HG03354 (cell line): ENCODE data around the gene MTA3.
"Not testable (repeated sequence)": the region's sequence is repeated elsewhere in the genome, so short reads cannot be mapped to it uniquely, and the experiment has no call there.

Experiments
- ATAC-seq: cut with Tn5 transposase; IDR thresholded peaks from one replicate; pipeline ENCODE4 v1.9.1; 2021; ENCODE audit warnings: mild to moderate bottlenecking; ENCODE audit not compliant: unreplicated experiment, poor library complexity, severe bottlenecking

The MTA3 gene

DNA sequence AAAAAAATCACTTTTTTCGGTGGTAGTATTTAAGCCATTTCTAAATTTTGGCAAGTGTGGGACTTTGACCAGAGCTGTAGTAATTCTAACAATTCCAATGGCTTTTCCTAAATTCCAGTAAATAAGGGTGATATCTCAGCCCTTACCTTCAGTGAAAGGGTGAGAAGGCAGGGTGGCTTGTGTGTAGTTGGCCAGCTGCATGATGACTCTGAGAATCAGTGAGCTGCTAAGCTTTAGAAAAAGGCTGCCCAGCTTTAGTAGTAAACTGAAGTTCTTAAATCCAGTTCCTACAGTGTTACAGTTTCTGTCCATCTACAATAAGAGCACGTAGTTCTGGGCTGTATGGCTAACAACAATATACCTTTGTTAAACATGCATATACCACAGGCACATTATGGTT, 153.5 kb downstream of the MTA3 start:
- ATAC-seq: no peak

GRCh38 chr2:42722320-42723190, 154.1 kb downstream of the MTA3 start:
- ATAC-seq: peak; percentile 97

GRCh38 chr2:42723465-42723864, 155.0 kb downstream of the MTA3 start:
- no peak for ATAC-seq

DNA sequence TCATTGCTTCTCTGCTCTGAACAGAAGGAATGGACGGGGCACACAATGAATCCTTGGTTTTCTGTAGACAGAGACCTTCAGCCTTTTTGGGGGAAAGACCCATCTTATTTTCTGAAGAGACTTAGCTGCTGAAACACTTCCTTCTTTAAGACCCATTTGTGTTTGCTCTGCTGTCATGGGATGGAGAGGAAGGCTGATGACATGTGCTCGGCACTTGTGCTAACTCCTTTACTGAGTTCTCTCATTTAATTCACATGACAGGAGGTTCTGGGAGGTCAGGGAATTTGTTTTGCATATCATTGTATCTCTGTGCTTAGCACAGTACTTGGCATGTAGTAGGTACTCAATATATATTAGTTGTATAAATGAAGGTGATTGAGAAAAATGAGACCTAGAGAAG, 156.5 kb downstream of the MTA3 start:
- ATAC-seq: no peak

GRCh38 chr2:42725657-42726056, 157.2 kb downstream of the MTA3 start:
- no peak for ATAC-seq

DNA sequence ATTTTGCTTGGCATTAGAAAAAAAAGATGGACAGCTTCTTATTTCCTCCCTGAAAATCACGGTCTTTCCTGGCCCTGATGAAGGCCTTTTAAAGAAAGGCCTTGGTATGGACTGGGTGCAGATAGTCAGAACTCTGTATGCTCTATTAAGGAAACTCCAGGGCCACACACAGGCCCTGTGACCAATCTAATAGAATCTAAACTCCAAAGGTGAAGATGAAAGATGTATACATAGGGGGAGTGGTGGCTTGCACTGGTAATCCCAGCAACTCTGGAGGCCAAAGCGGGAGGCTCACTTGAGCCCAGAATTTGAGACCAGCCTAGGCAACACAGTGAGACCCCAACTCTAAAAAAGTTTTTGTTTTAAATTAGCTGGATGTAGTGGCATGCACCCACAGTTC, 158.2 kb downstream of the MTA3 start:
- ATAC-seq: no peak

DNA sequence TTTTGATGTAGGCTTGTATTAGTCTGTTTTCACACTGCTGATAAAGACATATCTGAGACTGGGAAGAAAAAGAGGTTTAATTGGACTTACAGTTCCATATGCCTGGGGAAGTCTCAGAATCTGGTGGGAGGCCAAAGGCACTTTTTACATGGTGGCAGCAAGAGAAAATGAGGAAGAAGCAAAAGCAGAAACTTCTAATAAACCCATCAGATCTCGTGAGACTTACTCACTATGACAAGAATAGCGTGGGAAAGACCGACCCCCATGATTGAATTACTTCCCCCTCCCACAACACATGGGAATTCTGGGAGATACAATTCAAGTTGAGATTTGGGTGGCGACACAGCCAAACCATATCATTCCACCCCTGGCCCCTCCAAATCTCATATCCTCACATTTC, 162.9 kb downstream of the MTA3 start:
- ATAC-seq: not testable (repeated sequence)

- ATAC-seq: no peak
These were observed 165.4 kb downstream of the MTA3 start for GRCh38 chr2:42733852-42734251.

- no peak for ATAC-seq
These were observed 168.3 kb downstream of the MTA3 start for GRCh38 chr2:42736598-42737322.

GRCh38 chr2:42741140-42741539, 172.7 kb downstream of the MTA3 start:
- no peak for ATAC-seq

DNA sequence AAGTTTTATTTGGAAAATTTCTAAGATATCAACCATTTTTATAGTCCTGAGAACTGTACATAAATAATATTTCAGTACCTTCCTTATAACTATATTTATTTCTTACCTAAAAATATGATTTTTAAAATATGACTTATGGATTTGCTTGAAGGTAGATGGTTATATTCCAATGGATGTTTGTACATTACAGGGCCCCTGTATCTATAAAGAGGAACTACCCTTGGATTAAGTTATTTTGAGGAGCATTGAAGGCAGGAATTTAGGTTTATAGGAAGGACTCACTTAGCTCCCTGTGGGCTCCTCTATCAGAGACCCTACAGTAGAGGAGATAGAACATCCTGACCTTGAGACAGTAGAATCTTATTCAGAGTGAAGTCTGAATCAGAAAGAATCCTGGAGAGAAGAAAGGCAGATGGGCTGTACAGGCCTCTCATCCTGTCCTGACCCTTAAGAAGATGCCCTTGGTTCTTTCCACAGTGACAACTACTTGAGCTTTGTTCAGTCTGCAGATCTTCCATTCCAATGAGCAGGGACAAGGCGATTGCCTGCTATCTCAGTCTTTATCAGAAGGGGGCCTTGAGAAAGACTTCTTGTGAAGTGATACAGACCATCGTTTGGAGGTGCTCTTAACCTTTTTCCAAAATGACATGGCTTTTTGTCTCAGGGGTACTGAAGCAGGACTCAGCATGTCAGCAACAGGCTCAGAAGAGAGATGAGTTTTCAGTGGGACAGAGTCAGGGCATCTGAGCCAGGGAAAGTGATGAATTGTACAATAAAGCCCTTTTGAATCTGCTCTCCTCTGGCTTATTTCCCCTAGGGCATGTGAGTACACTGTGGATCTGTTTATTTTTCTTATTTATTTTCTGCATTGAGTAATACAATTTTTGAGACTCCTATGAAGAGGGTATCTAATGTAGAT, 174.6 kb downstream of the MTA3 start:
- no peak for ATAC-seq

DNA sequence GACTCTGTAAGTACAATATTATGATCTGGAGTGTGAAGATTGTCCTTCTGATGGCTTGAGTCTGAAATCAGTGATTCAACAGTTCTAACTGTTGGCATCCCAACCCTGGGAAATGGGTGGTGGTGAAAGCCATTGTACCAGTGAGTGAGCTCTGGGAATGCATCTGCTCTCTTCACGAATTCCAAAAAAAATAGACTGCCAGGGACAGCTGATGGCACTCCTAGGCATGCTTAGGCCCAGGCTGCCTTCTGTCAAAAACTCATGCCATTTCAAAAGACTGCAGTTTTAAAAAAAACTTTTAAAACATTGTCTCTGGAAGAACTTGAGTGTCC, 175.2 kb downstream of the MTA3 start:
- no peak for ATAC-seq

- no peak for ATAC-seq
These were observed 176.2 kb downstream of the MTA3 start for GRCh38 chr2:42744545-42745082.

DNA sequence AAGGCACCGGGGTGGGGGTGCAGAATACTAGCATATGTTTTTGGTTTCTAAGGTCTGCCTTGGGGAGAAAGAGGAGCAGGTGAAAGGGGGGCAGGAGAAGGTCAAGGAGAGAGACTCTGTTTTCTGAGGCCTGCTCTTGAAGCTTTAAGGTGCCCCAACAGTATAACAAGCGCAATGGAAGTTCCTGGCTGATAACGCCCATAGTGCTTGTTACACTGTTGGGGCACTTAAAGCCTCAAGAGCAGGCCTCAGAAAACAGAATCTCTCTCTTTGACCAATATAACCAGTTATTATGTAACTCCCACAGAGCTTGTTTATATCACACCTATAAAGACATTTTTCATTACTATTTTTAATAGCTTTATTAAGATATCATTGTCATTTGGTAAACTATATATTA, 179.0 kb downstream of the MTA3 start:
- ATAC-seq: no peak

- no peak for ATAC-seq
These were observed 180.4 kb downstream of the MTA3 start for GRCh38 chr2:42748840-42749239.

GRCh38 chr2:42752314-42752713, 183.9 kb downstream of the MTA3 start:
- ATAC-seq: peak; percentile 65

- no peak for ATAC-seq
These were observed 184.7 kb downstream of the MTA3 start for GRCh38 chr2:42752816-42753813.

DNA sequence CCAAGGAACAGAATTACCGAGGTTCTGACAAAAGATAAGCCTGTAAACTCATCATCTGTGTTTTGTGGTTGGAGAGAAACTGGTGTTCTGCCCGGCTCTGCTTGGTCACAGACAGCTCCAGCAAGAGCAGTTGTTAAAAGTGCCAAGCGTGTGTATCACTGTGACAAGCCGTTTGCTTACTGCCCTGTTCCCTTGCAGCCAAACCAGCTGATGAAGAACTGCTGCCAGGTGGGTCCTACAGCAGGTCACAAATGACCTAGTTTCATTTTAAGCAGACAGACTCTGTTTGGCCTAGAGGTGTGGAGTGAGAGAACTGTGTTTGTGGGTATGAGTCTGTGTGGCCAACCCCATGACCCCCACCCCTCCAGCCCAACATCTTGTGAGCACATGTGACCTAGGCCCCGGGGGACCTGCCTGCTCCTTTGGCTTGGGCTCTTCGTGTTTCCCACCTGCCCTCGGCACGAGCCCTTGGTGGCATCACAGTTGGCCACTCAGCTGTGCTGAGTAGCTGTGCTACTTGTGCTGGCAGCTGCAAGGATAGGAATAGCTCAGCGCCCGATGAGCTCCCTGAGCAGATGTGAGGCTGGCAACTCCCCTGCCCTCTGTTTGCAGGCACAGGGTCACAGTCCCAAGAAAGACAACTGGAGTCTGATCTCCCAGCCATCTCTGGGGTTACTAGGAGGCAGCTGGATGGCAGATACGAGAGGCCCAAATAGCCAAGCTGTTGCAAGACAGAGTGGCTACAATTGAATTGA, 185.8 kb downstream of the MTA3 start:
- peak; percentile 72 for ATAC-seq
